SK-N-SH (cell line): ENCODE measurements around the gene F7. TPM values are rescaled to one million over a fixed set of nuclear protein-coding genes. Genes with fewer than 3 reads are reported as not detected.

ENCODE experiments used
- CTCF ChIA-PET: fragments of 300-600, 350-600 bp; formaldehyde crosslinking; extraction: SDS; loops from one replicate; lab custom pipeline; 2021; lab: Yijun Ruan, JAX
- POLR2A ChIA-PET: fragments of 350-600 bp; sonication (Branson Sonifier 250); formaldehyde crosslinking; extraction: SDS; loops from one replicate; lab custom pipeline; 2020; ENCODE audit warnings: antibody characterized with exemption, inconsistent platforms; lab: Yijun Ruan, JAX
- DNase-seq: peaks from one replicate; pipeline ENCODE4 v3.0.0; 2012
- H2AFZ ChIP-seq: fragments of 200-600 bp; sonication (generic); 2 replicates; pipeline ENCODE4 v1.8.1; 2016; ENCODE audit warnings: antibody characterized with exemption, mild to moderate bottlenecking, low read depth
- H3F3A ChIP-seq: fragments of 200-600 bp; sonication (generic); replicated peaks from 2 replicates; pipeline ENCODE3; 2016; ENCODE audit warnings: antibody characterized with exemption, mild to moderate bottlenecking; ENCODE audit not compliant: insufficient read depth
- H3K27ac ChIP-seq, 2 experiments: fragments of 200-500 bp in 1 of 2; fragments of 200-600 bp in 1 of 2; sonication (Bioruptor generic) in 1 of 2; sonication (generic), shearing (Covaris generic) in 1 of 2; 2 replicates each; pipeline versions ENCODE4 v1.5.1 to v1.6.1; 2014 to 2016; ENCODE audit warnings: low read depth in 2 of 2, inconsistent platforms in 1 of 2, low read length in 1 of 2, mild to moderate bottlenecking in 1 of 2, mixed read lengths in 1 of 2
- H3K27me3 ChIP-seq: fragments of 200-600 bp; sonication (generic), shearing (Covaris generic); 2 replicates; pipeline ENCODE4 v1.6.1; 2016; ENCODE audit warnings: mixed run types; ENCODE audit not compliant: insufficient read depth
- H3K36me3 ChIP-seq, 2 experiments: fragments of 200-500 bp in 1 of 2; fragments of 200-600 bp in 1 of 2; sonication (Bioruptor generic) in 1 of 2; sonication (generic) in 1 of 2; replicated peaks in 1 of 2; 2 replicates each; pipeline versions ENCODE3 to v1.5.1; 2014 to 2016; ENCODE audit warnings: low read length in 1 of 2, mild to moderate bottlenecking in 1 of 2; ENCODE audit not compliant: insufficient read depth in 2 of 2, control insufficient read depth in 1 of 2
- H3K4me1 ChIP-seq, 2 experiments: fragments of 200-500 bp in 1 of 2; fragments of 200-600 bp in 1 of 2; sonication (Bioruptor generic) in 1 of 2; sonication (generic), shearing (Covaris generic) in 1 of 2; 2 replicates each; pipeline versions ENCODE4 v1.5.1 to v1.6.1; 2014 to 2016; ENCODE audit warnings: low read depth in 1 of 2, low read length in 1 of 2, mixed run types in 1 of 2; ENCODE audit not compliant: insufficient read depth in 2 of 2, control insufficient read depth in 1 of 2
- H3K4me2 ChIP-seq: fragments of 200-600 bp; sonication (generic), shearing (Covaris generic); 2 replicates; pipeline ENCODE4 v1.6.1; 2017; ENCODE audit warnings: mixed run types
- H3K4me3 ChIP-seq, 2 experiments: fragments of 200-500 bp in 1 of 2; fragments of 200-600 bp in 1 of 2; sonication (Bioruptor generic) in 1 of 2; sonication (generic), shearing (Covaris generic) in 1 of 2; 2 replicates each; pipeline versions ENCODE4 v1.5.1 to v1.8.1; 2014 to 2016; ENCODE audit warnings: low read depth in 2 of 2, inconsistent platforms in 1 of 2, low read length in 1 of 2, mild to moderate bottlenecking in 1 of 2, mixed read lengths in 1 of 2, moderate library complexity in 1 of 2
- H3K79me2 ChIP-seq: fragments of 200-600 bp; sonication (generic); 2 replicates; pipeline ENCODE4 v1.8.1; 2017; ENCODE audit warnings: mild to moderate bottlenecking; ENCODE audit not compliant: insufficient read depth
- H3K9ac ChIP-seq: fragments of 200-600 bp; sonication (generic); 2 replicates; pipeline ENCODE4 v1.6.1; 2017; ENCODE audit warnings: mixed run types
- H3K9me2 ChIP-seq: fragments of 200-600 bp; sonication (generic); 2 replicates; pipeline ENCODE4 v1.6.1; 2017; ENCODE audit warnings: mixed run types
- H3K9me3 ChIP-seq: fragments of 200-600 bp; sonication (generic); 2 replicates; pipeline ENCODE4 v1.6.1; 2017; ENCODE audit warnings: mixed run types, mild to moderate bottlenecking, moderate library complexity
- H4K20me1 ChIP-seq: fragments of 200-600 bp; sonication (generic); 2 replicates; pipeline ENCODE4 v1.6.1; 2017; ENCODE audit warnings: mild to moderate bottlenecking, mixed run types; ENCODE audit not compliant: insufficient read depth
- CHD2 ChIP-seq: fragments of 150-350 bp; IDR thresholded peaks from 2 replicates; pipeline ENCODE4 v1.6.1; 2018; ENCODE audit warnings: low read length; ENCODE audit not compliant: partially characterized antibody
- CTCF ChIP-seq: fragments of 200-600 bp; sonication (generic); IDR thresholded peaks from 2 replicates; pipeline ENCODE4 v1.6.1; 2017; ENCODE audit warnings: antibody characterized with exemption, mild to moderate bottlenecking, moderate library complexity
- EP300 ChIP-seq, 2 experiments: IDR thresholded peaks; 2 replicates each; pipeline versions ENCODE4 v1.4.0 to v1.6.1; 2012; ENCODE audit warnings: borderline replicate concordance in 1 of 2, low read depth in 1 of 2, low read length in 1 of 2
- EZH2phosphoT487 ChIP-seq: fragments of 200-600 bp; sonication (generic); IDR thresholded peaks from 2 replicates; pipeline ENCODE4 v1.6.1; 2017; ENCODE audit warnings: low read depth, mixed run types, mild to moderate bottlenecking, antibody characterized with exemption, moderate library complexity, borderline replicate concordance
- FOXJ3 ChIP-seq: sonication (generic); formaldehyde crosslinking; IDR thresholded peaks from 2 replicates; pipeline ENCODE4 v1.5.1; 2020; ENCODE audit warnings: mild to moderate bottlenecking, missing genetic modification reagents
- GABPA ChIP-seq: IDR thresholded peaks from 2 replicates; pipeline ENCODE4 v1.4.0; 2012; ENCODE audit warnings: low read depth, mild to moderate bottlenecking
- JUND ChIP-seq: IDR thresholded peaks from 2 replicates; pipeline ENCODE4 v1.4.0; 2012
- MAX ChIP-seq: IDR thresholded peaks from 2 replicates; pipeline ENCODE4 v1.4.0; 2012; ENCODE audit warnings: low read depth
- RFX5 ChIP-seq: IDR thresholded peaks from 2 replicates; pipeline ENCODE4 v1.6.1; 2012; ENCODE audit warnings: mild to moderate bottlenecking, improper control_type of control experiment, low read length
- SMC3 ChIP-seq: IDR thresholded peaks from 2 replicates; pipeline ENCODE4 v1.6.1; 2012; ENCODE audit warnings: low read depth, low read length, improper control_type of control experiment
- TAF1 ChIP-seq: IDR thresholded peaks from 2 replicates; pipeline ENCODE4 v1.6.1; 2012; ENCODE audit warnings: low read depth, mild to moderate bottlenecking, low read length, moderate library complexity, borderline replicate concordance
- TCF12 ChIP-seq: IDR thresholded peaks from 2 replicates; pipeline ENCODE4 v1.4.0; 2012
- USF2 ChIP-seq: fragments of 150-350 bp; IDR thresholded peaks from 2 replicates; pipeline ENCODE4 v1.6.1; 2017; ENCODE audit warnings: antibody characterized with exemption, low read length, low read depth, borderline replicate concordance
- WGBS: methylation state at CpG from one replicate; pipeline ENCODE4 v1.1.6; 2017; ENCODE audit warnings: low lambda C conversion rate; 5-methylcytosine and 5-hydroxymethylcytosine counted together
- polyA plus RNA-seq, 3 experiments: library from polyadenylated mRNA; depleted of rRNA; stranded (reverse); fragments of >200 nt; gene quantifications; 2 replicates each; pipeline ENCODE4 v1.2.3, GENCODE V29; 2012

F7 gene
- polyA plus RNA-seq, 1 of the 3 experiments (the other 2 are of a cell fraction), result not detected

GRCh38 chr13:113088691-113089020, 16.9 kb upstream of the F7 start:
- H3K4me1 ChIP-seq, result peaks cover 0 to 6% of the 10 kb centered on the region in 2 experiments; a peak in 1 of 4 replicates
- no peak for TF ChIP-seq CTCF
- TF ChIP-seq SMC3, result no peak
- TF ChIP-seq GABPA, result no peak
- no peak for TF ChIP-seq JUND
- no peak for TF ChIP-seq CHD2
- TF ChIP-seq EP300 (IDR thresholded peaks at IDR 0.05; ENCODE audit: borderline replicate concordance in 1 of 2, low read depth in 1 of 2, low read length in 1 of 2), result no peak
- no peak for TF ChIP-seq TCF12
- TF ChIP-seq FOXJ3 (CRISPR knock-in tag), result no peak
- no peak for TF ChIP-seq RFX5
- no peak for TF ChIP-seq MAX
- TF ChIP-seq TAF1, result no peak
- TF ChIP-seq USF2, result no peak
- TF ChIP-seq, all 33 proteins: peak for 0
- H3K4me3 ChIP-seq, result no peak overlapping the region
- no peak overlapping the region for H2AFZ ChIP-seq
- H3K9me3 ChIP-seq, result no peaks in the 10 kb centered on the region
- no peak overlapping the region for H3K9ac ChIP-seq
- ChIA-PET CTCF (no interaction called here), POLR2A (no interaction called here)
- no peaks in the 10 kb centered on the region for H4K20me1 ChIP-seq
- WGBS, result 72% methylated on average over 10 of the region's 17 CpGs
- no peak overlapping the region for H3K27ac ChIP-seq
- H3K9me2 ChIP-seq, result no peaks in the 10 kb centered on the region
- H3K36me3 ChIP-seq, result no peaks in the 10 kb centered on the region
- no peaks in the 10 kb centered on the region for H3K27me3 ChIP-seq
- H3K4me2 ChIP-seq, result no peak overlapping the region
- DNase-seq, result no peak
- no peaks in the 10 kb centered on the region for H3K79me2 ChIP-seq
- no peaks in the 10 kb centered on the region for H3F3A ChIP-seq

- no peak overlapping the region for H3K9ac ChIP-seq
- POLR2A ChIA-PET, result no interaction called here
- H4K20me1 ChIP-seq, result no peaks in the 10 kb centered on the region
- 84% methylated on average over 28 of the region's 36 CpGs for WGBS
- no peaks in the 10 kb centered on the region for H3K9me2 ChIP-seq
- H3K36me3 ChIP-seq, result no peaks in the 10 kb centered on the region
- H3K4me1 ChIP-seq, result peaks cover 0 to 9% of the 10 kb centered on the region in 2 experiments; a peak in 1 of 4 replicates
- H2AFZ ChIP-seq, result no peak overlapping the region
- no peak for DNase-seq
- CTCF ChIA-PET, result interaction anchor here (1.1 kb wide), 1 partner anchor 417 kb away, joined by 3 read pairs; no protein-coding TSS in a partner anchor
- no peaks in the 10 kb centered on the region for H3K9me3 ChIP-seq
- no peaks in the 10 kb centered on the region for H3K27me3 ChIP-seq
- H3K4me3 ChIP-seq, result no peak overlapping the region
- no peaks in the 10 kb centered on the region for H3F3A ChIP-seq
- H3K79me2 ChIP-seq, result no peaks in the 10 kb centered on the region
- H3K27ac ChIP-seq, result no peak overlapping the region
- H3K4me2 ChIP-seq, result no peak overlapping the region
- no peak for TF ChIP-seq EP300 (IDR thresholded peaks at IDR 0.05; ENCODE audit: borderline replicate concordance in 1 of 2, low read depth in 1 of 2, low read length in 1 of 2)
- TF ChIP-seq JUND, result no peak
- TF ChIP-seq EZH2phosphoT487, result no peak
Measured at GRCh38 chr13:113089693-113090414, 15.7 kb upstream of the F7 start.
